Measurements from ENCODE around the gene TAF4.

DNA sequence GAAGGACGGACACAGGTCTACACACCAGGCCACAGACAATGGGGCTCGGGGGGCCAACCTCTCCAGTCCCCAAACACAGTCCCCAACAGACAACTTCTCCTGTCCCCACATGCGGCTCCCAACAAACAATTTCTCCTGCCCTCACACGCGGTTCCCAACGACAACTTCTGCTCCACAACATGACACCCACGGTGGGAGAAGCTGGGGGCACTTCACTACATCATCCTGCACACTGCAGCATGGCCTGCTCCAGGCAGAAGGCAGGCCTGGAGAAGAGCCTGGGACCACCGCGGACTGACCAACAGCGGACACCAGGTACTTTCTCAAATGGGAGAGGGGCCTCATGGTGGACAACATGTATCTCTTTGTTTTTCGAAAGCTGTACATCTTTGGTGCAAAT lies 6.7 kb downstream of the TAF4 start:
- TF ChIP-seq EP300 (IDR thresholded peaks at IDR 0.05) (no peak), POLR2AphosphoS5 (IDR thresholded peaks at IDR 0.05) (no peak)
- TF ChIP-seq, protein P1, sequence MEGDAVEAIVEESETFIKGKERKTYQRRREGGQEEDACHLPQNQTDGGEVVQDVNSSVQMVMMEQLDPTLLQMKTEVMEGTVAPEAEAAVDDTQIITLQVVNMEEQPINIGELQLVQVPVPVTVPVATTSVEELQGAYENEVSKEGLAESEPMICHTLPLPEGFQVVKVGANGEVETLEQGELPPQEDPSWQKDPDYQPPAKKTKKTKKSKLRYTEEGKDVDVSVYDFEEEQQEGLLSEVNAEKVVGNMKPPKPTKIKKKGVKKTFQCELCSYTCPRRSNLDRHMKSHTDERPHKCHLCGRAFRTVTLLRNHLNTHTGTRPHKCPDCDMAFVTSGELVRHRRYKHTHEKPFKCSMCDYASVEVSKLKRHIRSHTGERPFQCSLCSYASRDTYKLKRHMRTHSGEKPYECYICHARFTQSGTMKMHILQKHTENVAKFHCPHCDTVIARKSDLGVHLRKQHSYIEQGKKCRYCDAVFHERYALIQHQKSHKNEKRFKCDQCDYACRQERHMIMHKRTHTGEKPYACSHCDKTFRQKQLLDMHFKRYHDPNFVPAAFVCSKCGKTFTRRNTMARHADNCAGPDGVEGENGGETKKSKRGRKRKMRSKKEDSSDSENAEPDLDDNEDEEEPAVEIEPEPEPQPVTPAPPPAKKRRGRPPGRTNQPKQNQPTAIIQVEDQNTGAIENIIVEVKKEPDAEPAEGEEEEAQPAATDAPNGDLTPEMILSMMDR (IDR thresholded peaks at IDR 0.05): no peak
